Endothelial cell of umbilical vein (primary cell): ENCODE results near the gene DDX59. TPM values are rescaled to one million over a fixed set of nuclear protein-coding genes. Genes with fewer than 3 reads are reported as not detected.

ENCODE experiments used
- BruUV-seq: library from RNA; stranded (reverse); fragments of 400-500 nt; replicated peaks from 2 replicates; lab custom pipeline; 2021; lab: Mats Ljungman, UMichigan
- CTCF ChIA-PET: fragments of 300-600, 350-600 bp; sonication (Branson Sonifier 250); formaldehyde crosslinking; loops from one replicate; lab custom pipeline; 2021; ENCODE audit warnings: antibody characterized with exemption, inconsistent platforms; lab: Charles Lee
- POLR2A ChIA-PET: fragments of 300-600, 350-600 bp; sonication (Branson Sonifier 250); formaldehyde crosslinking; loops from one replicate; lab custom pipeline; 2021; ENCODE audit warnings: antibody characterized with exemption, inconsistent platforms; lab: Charles Lee
- DNase-seq: peaks from one replicate; pipeline ENCODE4 v3.0.0-alpha.2; 2011; ENCODE audit warnings: low read depth, low spot score
- FAIRE-seq: peaks from 2 replicates; lab custom pipeline; 2011; peaks lifted over from hg19 to GRCh38; lab: Jason Lieb, UNC
- H2AFZ ChIP-seq: 2 replicates; pipeline ENCODE4 v1.6.0; 2012; ENCODE audit warnings: low read depth, low read length, control low read depth, inconsistent platforms
- H3K27ac ChIP-seq: 2 replicates; pipeline ENCODE4 v1.5.1; 2011; ENCODE audit warnings: low read depth, mild to moderate bottlenecking, control low read depth, low read length, moderate library complexity; ENCODE audit not compliant: insufficient read depth
- H3K27me3 ChIP-seq, 2 experiments: 2 replicates each; pipeline versions ENCODE4 v1.6.0 to v1.6.1; 2011; ENCODE audit warnings: low read length in 2 of 2, mixed read lengths in 1 of 2; ENCODE audit not compliant: control insufficient read depth in 2 of 2, insufficient read depth in 2 of 2
- H3K36me3 ChIP-seq, 2 experiments: 2 replicates in 1 of 2; 3 replicates in 1 of 2; pipeline ENCODE4 v1.5.1; 2011; ENCODE audit warnings: low read length in 2 of 2, mild to moderate bottlenecking in 1 of 2, moderate library complexity in 1 of 2; ENCODE audit not compliant: control insufficient read depth in 2 of 2, insufficient read depth in 2 of 2; ENCODE audit errors: extremely low read depth in 1 of 2
- H3K4me1 ChIP-seq: 3 replicates; pipeline ENCODE4 v1.5.1; 2011; ENCODE audit warnings: mild to moderate bottlenecking, low read length; ENCODE audit not compliant: control insufficient read depth, insufficient read depth; ENCODE audit errors: extremely low read depth
- H3K4me2 ChIP-seq: 2 replicates; pipeline ENCODE4 v1.6.1; 2011; ENCODE audit warnings: low read length, control low read depth, mixed read lengths; ENCODE audit not compliant: insufficient read depth
- H3K4me3 ChIP-seq, 3 experiments: fragments of 200-600 bp in 1 of 3; sonication (generic), shearing (Covaris generic) in 1 of 3; replicated peaks in 1 of 3; 2 replicates each; pipeline ENCODE4 v1.5.1; 2011 to 2016; ENCODE audit warnings: control low read depth in 3 of 3, low read length in 3 of 3, mild to moderate bottlenecking in 2 of 3, inconsistent platforms in 1 of 3, low read depth in 1 of 3, moderate library complexity in 1 of 3; ENCODE audit not compliant: insufficient read depth in 1 of 3
- H3K79me2 ChIP-seq: 2 replicates; pipeline ENCODE4 v1.6.0; 2012; ENCODE audit warnings: low read length, inconsistent platforms; ENCODE audit not compliant: control insufficient read depth, insufficient read depth
- H3K9ac ChIP-seq: replicated peaks from 2 replicates; pipeline ENCODE3; 2011; ENCODE audit warnings: low read length, control low read depth; ENCODE audit not compliant: insufficient read depth; ENCODE audit errors: extremely low read depth
- H3K9me1 ChIP-seq: replicated peaks from 3 replicates; pipeline ENCODE4 v1.6.0; 2011; ENCODE audit warnings: mild to moderate bottlenecking, low read length; ENCODE audit not compliant: control insufficient read depth, insufficient read depth; ENCODE audit errors: extremely low read depth
- H3K9me3 ChIP-seq: replicated peaks from 2 replicates; pipeline ENCODE4 v1.5.1; 2012; ENCODE audit warnings: low read length, inconsistent platforms; ENCODE audit not compliant: control insufficient read depth, insufficient read depth
- H4K20me1 ChIP-seq: replicated peaks from 2 replicates; pipeline ENCODE3; 2011; ENCODE audit warnings: mild to moderate bottlenecking, low read length; ENCODE audit not compliant: control insufficient read depth, insufficient read depth; ENCODE audit errors: extremely low read depth
- CTCF ChIP-seq, 2 donors: IDR thresholded peaks; 1 replicate in 1 of 2; 2 replicates in 1 of 2; pipeline ENCODE4 v1.5.1; 2011; ENCODE audit warnings: low read length in 2 of 2, mild to moderate bottlenecking in 2 of 2, moderate library complexity in 2 of 2, control low read depth in 1 of 2, inconsistent platforms in 1 of 2, low read depth in 1 of 2; ENCODE audit not compliant: insufficient read depth in 1 of 2; ENCODE audit errors: extremely low read depth in 1 of 2
- EZH2 ChIP-seq: IDR thresholded peaks from 2 replicates; pipeline ENCODE4 v1.6.1; 2012; ENCODE audit warnings: borderline replicate concordance, low read depth, mild to moderate bottlenecking, moderate library complexity, low read length, inconsistent platforms; ENCODE audit not compliant: severe bottlenecking
- FOS ChIP-seq: IDR thresholded peaks from 2 replicates; pipeline ENCODE4 v1.6.1; 2011; ENCODE audit warnings: mild to moderate bottlenecking, low read length, moderate library complexity, borderline replicate concordance; ENCODE audit not compliant: insufficient read depth
- JUN ChIP-seq: IDR thresholded peaks from 2 replicates; pipeline ENCODE4 v1.6.1; 2011; ENCODE audit warnings: borderline replicate concordance, low read depth; ENCODE audit not compliant: insufficient read length, insufficient read depth
- MYC ChIP-seq: IDR thresholded peaks from one replicate; pipeline ENCODE4 v1.6.1; 2011; ENCODE audit warnings: mild to moderate bottlenecking, low read depth, low read length
- POLR2A ChIP-seq: IDR thresholded peaks from 2 replicates; pipeline ENCODE4 v1.6.1; 2012; ENCODE audit warnings: low read depth, mild to moderate bottlenecking, control low read depth, low read length
- POLR2AphosphoS5 ChIP-seq: IDR thresholded peaks from 2 replicates; pipeline ENCODE4 v1.6.1; 2012; ENCODE audit warnings: low read depth, mild to moderate bottlenecking, control low read depth, low read length, moderate library complexity; ENCODE audit not compliant: insufficient read depth
- dilution Hi-C: fragments of 300-500 bp; cut with MboI; formaldehyde crosslinking; loops from one replicate; pipeline ENCODE4 v1.15.0; 2019; ENCODE audit warnings: low sequenced_read_pairs; ENCODE audit not compliant: extremely low pct_ligation_motif_present
- intact Hi-C: fragments of 100-400 bp; cut with micrococcal nuclease; formaldehyde crosslinking; loops from one replicate; pipeline ENCODE4 v1.10.0; 2022
- polyA plus RNA-seq, 4 experiments: library from polyadenylated mRNA; depleted of rRNA in 3 of 4; stranded (reverse) in 3 of 4; unstranded in 1 of 4; fragments of >200 nt; gene quantifications; 2 replicates each; pipeline versions ENCODE4 v1.2.1 to v1.2.3, GENCODE V29; 2011 to 2012; ENCODE audit warnings: missing spikeins in 1 of 4
- total RNA-seq: library from RNA; stranded (reverse); gene quantifications from 2 replicates; pipeline ENCODE4 v1.2.3, GENCODE V29; 2021

The DDX59 gene
- total and polyA plus RNA-seq, 2 donors (not counting 3 experiments of a cell fraction or from before 2014, with no cell fraction given), result 8.1 to 17.7 TPM

GRCh38 chr1:200706111-200706814 lies 36.6 kb upstream of the DDX59 start:
- dilution Hi-C loops, result no loop called here

More at GRCh38 chr1:200706111-200706814, 36.6 kb upstream of the DDX59 start:
- Histone ChIP-seq H3K9me1 (no peaks in the 10 kb centered on the region), H4K20me1 (no peaks in the 10 kb centered on the region), H3K9me3 (no peaks in the 10 kb centered on the region), H3K9ac (no peak overlapping the region), H3K79me2 (no peaks in the 10 kb centered on the region), H2AFZ (no peak overlapping the region), H3K36me3 (no peaks in the 10 kb centered on the region), H3K27me3 (peaks cover 0 to 1% of the 10 kb centered on the region in 2 experiments), H3K27ac (no peak overlapping the region), H3K4me2 (no peak overlapping the region), H3K4me1 (no peaks in the 10 kb centered on the region), H3K4me3 (no peak overlapping the region)
- intact Hi-C loops, result no loop called here
- no peak for FAIRE-seq
- TF ChIP-seq MYC (no peak), CTCF (IDR thresholded peaks at IDR 0.05; ENCODE audit: extremely low read depth in 1 of 2, insufficient read depth in 1 of 2, low read depth in 1 of 2, low read length in 2 of 2) (no peak), FOS (no peak), POLR2AphosphoS5 (no peak), POLR2A (no peak), EZH2 (no peak), JUN (no peak)
- DNase-seq, result no peak
- CTCF ChIA-PET, result no interaction called here
- POLR2A ChIA-PET, result no interaction called here
- BruUV-seq, result no TSS peak
